ENCODE results near the gene TSPAN9.

Gene TSPAN9, protein sequence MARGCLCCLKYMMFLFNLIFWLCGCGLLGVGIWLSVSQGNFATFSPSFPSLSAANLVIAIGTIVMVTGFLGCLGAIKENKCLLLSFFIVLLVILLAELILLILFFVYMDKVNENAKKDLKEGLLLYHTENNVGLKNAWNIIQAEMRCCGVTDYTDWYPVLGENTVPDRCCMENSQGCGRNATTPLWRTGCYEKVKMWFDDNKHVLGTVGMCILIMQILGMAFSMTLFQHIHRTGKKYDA

DNA sequence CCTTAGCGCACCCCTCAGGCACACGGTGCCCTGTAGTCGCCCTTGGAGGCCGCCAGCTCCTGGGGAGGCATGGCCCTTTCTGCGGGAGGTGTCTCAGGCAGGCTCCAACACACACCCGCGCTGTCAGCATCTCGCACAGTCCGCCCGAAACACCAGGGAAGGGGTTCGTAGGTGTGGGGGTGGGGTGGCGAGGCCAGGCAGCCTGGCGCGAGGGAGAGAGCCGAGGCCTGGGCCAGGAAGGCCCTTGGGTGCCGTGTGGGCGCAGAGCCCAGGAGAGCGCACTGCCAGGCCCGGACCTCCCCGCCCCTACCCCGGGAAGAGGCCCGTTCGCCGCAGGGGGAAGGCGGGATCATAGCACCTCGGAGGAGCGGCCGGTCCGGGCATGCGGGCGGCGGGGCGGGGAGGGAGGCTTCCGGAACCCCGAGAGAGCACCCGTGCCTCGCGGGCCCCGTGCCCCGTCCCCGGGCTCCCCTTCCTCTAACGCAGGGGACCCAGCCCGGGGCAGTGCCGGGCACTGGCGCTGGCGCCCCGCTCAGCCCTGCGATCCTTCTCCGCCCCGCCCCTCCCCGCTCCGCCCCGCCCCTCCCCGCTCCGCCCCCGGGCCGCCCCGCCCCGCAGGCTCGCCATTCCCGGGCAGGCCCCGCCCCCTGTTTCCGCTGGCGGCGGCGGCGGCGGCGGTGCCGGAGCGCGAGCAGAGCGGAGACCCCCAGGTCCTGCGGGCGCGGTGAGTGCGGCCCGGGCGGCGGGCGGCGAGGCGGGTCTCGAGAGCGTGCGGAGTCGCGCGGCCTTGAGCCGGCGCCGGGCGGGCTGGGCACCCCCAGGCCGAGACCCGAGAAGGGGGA lies at the start of gene TSPAN9:
TSPAN9 (plus strand) TSS at position 650 of the 842 bp plus-strand sequence. CDS start 123,815 bp downstream, outside the sequence.
- peak; percentile 85 for DNase-seq

DNA sequence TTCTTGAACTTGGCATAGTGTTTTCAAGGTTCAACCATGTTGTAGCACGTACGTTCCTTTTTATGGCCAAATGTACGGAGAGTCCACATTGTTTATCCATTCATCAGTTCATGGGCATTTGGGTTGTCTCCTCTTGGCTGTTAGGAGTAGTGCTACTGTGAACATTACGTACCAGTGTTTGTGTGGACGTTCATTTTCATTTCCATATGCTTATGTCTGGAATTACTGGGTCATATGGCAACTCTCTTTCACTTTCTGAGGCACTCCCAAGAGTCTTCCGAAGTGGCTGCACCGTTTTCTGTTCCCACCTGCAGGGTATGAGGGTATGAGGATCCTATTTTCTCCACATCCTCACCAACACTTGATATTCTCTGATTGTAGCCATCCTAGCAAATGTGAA lies 49.1 kb upstream of the TSPAN9 start:
- no peak for DNase-seq

DNA sequence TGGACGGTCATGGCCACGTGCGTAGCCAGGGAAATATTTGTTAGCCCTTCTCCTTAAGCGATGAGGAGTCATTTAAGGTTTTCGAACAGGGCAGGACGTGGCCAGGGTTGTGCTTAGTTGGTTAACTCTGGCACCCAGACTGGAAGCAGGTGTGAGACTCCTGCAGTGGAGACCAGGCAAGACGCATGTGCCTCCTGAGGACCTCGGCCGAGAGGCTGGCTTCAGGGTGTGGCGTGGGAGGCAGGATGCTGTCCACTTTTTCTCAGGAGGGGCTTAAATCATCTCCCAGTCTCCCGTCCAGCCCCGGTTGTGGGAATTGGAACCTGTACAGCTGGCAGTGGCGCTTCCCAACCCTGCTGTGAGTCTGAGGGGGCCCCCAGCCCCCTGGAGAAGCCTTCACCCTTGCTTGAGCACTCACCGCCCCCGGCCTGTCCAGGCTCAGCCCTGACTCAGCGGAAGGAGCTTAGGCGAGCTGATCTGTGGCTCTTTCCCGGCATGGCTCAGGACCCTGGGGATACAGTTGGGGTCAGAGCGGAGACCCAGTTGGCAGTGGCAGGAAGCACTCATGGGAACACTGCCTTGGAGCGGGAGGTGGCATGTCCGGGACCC lies 46.3 kb upstream of the TSPAN9 start:
- no peak for DNase-seq

DNA sequence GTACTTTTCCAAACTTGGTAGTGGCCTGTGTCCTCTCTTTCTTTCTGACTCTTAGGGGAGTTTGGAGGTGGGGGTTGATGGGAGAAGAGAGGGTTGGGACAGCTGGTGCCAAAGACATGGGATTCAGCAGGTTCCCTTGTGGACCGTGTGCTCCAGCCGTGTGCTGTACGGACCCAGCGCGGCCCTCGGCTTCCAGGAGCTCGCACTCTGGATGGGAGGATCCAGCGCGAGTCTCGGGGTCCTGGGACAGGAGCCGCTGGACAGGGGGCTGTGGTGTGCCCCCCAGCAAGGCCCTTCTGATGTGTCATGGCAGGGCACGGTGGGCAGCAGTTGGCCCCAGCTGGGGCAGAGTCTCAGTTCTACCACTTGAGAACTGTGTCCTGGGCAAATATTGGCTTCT lies 45.0 kb upstream of the TSPAN9 start:
- no peak for DNase-seq

DNA sequence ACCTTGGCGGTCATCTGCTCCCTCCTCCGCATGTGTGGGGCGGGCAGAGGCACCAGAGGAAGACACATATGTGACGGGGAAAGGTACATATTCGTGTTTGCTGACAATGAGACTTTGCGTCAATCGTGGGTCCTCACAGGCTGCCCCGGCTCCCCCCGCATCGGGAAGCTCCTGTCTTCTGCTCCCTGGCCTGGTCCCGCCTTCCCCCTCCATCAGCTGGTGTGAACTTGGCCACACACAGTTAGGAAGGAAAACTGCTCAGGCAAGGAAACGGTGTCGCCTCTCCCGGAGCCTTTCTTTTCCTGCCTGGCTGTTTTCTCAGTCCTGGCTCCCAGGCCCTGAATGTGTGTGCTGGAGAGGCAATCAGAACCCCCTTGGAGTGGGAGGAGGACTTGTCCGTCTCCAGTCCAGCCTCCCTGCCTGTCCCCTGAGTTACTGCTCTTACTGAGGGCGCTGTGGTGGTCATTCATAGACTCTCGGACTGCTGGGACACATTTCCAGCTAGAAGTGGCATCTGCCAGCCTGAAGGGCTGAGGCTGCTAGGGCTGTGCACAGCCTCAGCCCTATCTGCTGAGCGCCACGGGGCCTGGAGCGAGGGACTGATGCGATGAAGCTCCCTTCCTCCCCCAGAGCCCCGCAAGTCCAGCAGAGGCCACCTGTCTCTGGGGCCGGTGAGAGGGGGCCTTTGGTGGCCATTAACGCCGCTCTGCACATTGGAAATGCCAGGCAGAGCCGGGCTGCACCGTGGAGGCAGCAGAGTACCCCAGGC lies 44.2 kb upstream of the TSPAN9 start:
- no peak for DNase-seq

DNA sequence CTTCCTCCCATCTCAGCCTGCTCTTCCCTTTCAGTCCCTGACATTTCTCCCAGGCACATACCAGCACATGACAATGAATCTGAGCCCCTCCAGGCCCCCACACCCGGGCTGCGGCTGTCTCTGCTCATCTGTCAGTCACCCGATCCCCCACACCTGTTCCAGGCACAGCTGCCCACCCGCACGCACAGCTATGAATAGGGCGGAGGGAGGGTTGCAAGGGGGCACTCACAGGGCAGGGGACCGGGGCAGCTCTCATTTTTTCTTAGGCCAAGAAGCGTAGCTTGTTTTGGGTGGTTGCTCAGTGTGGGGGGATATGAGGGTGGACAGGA lies 43.7 kb upstream of the TSPAN9 start:
- DNase-seq: no peak

DNA sequence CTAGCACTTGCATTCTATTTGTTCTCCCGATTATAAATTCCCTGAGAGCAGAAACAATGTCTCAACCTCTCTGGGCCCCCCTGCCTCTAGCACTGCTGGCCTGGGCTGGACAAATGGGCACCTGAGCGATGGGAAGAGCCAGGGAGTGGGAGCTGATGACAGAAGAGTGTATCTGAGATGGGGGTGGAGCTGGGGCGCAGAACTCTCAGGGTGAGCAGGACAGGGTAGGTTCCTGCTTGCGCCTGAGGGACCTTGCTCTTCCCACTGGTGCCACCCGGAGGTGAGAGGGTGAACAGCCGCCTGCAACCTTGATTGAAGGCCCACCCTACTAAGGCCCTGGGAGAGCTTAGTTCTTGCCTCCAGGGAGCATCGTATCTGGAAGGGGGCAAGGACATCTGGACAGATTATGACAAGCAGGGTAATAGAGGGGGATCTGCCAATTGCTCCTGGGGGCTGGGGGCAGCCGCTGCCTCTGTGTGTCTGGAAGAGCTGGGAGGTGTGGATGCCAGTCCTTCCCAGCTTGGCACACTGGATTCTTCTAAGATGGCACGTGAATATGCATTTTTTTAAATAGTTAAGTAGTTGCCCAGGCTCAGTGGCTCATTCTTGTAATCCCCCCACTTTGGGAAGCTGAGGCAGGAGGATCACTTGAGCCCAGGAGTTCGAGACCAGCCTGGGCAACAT lies 43.0 kb upstream of the TSPAN9 start:
- peak; percentile 24 for DNase-seq

DNA sequence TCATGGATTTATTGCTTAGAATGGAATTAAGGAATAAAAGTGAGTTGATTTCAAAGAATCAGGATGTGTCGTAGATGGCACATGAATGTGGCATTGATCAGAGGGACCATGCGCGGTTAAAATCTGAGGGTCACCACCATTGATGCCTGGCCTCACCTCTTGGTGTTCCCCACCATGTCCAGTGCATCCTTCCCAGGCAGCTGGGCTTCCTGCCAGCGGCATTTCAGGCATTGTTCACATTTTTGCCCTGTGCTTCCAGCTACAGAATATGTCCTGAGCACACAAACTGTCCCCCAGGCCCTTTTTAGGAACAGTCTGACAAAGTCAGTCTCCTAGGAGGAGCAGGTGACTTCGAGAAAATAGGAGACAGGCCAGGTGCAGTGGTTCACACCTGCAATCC lies 42.0 kb upstream of the TSPAN9 start:
- no peak for DNase-seq

DNA sequence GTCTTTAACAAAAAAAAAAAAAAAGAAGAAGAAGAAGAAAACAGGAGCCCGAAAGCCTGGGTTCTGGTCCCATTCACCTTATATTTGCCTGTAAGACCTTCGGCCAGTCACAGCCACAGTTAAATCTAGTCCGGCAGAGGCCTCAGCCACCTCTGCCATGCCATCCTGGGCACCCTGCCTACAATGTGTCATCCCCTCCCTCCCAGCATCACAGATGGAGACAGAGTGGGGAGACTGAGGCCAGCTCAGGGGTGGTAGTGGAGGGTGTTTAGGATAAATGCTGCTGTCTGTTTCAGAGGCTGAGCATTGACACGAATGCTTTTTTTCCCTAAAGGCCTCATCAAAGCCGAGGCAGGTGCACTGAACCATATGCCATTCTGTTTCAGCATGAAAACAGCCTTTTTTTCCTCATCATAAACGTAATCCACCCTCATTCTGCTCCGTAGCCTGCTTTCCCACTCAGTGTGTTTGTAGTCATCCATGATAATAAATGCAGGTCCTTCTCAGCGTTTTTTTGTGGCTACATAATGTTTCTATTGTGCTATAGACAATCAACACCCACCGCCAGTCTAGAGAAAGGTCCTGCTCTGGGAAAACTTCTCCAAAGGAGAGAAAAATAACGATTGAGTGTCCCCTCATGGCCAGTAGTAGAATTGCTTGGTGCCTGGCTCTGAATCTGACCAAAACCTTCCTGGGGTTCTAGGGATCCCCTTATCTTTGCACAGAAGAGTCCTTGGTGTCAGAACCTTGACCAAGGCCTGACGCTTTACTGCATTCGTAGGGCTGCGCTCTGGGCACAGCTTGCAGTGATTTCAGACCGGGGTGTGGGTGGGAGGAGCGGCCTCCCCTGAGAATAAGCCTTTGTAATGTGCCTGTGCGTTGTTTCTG lies 41.1 kb upstream of the TSPAN9 start:
- DNase-seq: no peak

DNA sequence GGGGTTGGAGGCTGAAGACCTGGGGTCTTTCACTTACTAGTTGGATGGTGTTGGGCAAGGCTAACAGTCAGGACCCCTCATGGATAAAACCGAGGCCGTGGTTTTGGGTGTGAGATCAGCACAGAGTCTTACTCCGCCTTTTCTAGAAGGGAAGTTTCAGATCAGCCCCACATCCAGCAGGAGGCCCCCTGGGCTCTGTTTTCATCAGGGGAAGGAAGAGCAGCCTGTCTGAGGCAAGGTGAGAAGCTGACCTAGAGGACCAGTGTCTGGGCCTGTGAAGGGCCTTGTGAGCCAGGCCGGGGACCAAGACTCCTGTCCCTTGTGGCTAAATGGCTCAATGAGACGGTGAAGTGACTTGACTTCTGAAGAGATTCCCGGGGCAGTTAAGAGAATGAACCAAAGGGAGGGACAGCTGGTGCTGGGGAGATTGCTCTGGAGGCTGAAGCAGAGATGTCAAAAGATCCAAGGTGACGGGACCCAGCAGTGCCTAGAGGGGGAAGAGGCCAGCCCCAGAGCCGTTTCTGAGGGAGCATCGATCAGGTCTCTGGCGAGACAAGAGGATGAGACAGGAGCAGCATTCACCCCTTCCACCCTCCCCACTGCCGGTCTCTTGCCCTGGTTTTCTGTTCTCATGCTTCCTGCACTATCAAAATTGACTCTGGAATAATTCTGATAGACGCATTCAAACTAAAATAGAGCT lies 40.1 kb upstream of the TSPAN9 start:
- no peak for DNase-seq

DNA sequence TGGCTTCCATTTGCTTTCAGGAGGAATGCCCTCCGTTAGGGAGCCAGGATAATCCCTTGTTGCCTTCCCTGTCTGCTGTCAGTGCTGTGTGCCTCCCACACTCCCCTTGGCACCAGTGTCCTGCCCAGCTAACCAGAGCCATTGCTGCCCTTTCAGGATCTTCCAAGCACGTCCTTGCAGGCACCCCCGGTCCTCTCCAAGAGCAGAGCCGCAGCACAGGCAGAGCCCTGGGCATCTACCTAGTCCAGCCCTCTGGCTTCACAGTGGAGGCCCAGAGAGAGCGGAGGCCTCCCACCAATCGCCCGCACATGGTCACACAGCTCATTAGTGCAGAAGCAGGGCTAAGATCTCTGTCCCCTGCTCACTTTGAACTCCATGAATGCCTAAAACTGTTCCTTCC lies 39.0 kb upstream of the TSPAN9 start:
- no peak for DNase-seq

DNA sequence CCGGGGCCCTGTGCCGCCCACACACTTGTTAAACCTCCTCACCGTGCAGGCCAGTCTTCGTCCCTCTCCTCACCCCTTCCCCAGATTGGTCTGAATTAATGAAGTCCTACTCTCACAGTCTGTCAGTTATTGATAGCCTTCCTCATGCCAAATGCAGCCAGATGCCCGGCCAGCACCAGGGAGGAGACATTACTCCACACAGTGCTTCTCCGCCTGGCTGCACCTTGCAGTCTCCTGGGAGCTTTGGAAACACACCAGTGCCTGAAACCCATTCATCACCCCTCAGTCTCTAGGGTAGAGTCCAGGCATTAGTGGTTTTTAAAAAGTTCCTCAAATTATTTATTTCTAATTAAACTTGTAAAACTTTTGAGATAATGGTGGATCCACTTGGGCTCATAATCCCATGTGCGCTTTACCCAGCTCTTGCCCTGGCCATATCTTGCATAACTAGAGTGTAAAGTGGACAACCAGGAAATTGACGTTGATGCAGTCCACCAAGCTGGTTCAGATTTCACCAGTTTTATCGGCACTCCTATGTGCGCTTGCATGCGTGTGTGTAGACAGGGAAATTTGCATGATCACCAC lies 38.2 kb upstream of the TSPAN9 start:
- DNase-seq: no peak

DNA sequence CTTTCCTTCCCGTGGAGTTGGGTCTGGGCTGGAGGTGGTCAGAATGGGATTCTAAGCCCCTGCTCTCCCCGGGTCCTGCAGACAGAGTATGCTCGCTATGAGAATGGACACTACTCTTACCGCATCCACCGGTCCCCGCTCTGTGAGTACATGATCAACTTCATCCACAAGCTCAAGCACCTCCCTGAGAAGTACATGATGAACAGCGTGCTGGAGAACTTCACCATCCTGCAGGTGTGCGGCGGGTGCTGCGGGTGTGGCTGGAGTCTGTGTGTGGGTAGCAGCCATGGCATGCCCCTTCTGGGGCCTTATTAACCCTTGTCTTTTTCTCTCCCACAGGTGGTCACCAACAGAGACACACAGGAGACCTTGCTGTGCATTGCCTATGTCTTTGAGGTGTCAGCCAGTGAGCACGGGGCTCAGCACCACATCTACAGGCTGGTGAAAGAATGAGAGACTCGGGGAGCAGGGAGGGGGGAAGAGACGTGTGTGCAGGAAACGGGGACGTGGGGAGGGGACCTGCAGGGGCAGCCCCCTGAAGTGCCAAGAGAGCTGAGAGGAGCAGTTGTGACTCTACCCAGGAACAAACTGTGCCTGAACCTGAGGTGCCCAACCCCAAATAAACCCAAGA lies 37.0 kb upstream of the TSPAN9 start:
- DNase-seq: no peak

DNA sequence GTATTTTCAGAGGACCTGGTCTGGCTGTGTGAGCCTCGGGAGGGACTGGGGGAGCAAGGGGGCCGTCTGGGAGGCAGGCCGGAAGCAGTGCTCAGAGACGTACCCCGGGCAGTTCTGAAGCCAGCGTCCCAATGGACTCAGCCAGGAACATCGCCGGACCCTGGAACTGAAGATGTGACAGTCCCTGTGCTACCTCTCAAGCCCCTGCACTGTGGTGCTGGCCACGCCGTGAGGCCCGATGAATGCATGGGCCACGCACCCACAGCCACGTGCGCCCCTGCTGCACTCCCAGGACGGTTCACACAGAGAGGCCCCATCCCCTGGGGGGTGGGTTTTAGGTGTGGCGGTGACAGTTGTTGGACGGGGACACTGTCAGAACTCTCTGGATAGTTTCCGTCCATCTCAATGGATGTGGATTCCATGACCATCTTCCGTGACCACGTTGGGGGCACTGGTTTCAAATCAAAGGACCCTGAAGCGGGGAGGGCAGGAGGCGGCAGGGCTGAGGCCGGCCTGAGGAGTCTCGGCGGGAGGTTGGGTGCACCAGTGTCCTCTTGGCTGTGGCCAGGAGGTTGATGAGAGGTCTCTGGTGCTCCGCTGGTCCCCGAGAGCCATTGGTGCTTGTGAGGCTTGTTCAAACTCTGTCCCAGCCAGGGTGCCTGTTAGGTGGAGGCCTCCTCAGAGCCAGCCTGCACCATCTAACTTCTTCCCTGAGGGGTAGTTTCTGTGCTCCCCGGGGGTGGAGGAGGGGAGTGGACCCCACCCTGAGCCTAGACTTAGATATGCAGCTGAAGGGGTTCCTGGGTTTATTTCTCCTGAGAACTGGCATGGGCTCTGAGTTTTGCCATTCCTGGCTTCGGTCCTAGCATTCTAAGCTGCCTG lies 36.3 kb upstream of the TSPAN9 start:
- DNase-seq: no peak

DNA sequence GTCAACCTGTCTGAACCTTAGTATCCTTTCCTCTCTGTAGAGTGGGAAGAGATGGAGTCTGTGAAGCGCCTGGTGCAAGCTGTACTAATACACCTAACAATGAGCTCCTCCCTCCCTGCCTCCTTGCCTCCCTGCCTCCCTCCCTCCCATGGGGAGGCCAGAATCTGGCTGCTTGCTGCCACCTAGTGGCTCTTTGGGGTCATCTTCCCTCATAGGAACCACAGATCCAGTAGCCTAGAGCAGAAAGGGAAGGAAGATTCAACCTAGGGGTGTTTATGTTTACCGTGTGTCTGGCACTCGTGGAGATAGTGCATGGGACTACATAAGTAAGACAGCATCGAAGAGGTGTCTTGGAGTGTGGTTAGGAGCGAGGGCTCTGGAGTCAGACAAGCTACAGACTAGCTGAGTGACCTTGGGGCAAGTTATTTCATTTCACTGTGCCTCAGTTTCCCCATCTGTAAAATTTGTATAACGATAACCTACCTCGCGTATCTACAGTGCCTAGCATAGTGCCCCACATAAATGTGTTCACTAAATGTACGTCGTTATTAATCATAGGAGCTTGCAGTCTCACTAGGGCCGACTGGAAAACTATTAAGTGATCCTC lies 35.5 kb upstream of the TSPAN9 start:
- peak; percentile 52 for DNase-seq

DNA sequence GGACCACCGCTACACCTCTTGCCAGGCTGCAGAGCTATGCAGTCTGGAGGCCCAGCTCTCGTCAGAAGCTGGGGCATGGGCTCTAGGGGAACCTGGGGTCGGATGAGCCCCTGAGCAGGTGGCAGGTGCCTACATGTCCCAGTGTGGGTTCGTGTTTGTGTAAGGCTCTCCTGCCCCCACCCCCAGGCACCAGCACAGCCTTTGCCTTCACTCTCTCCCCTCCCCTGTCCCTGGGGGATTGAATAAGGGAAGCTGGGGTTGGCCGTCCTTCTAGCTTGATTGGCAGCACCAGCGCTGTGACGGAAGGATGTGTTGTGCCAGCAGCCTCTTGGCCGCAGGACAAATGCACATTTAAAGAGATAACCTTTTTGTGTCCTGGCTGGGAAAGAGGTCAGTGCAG lies 34.8 kb upstream of the TSPAN9 start:
- no peak for DNase-seq

DNA sequence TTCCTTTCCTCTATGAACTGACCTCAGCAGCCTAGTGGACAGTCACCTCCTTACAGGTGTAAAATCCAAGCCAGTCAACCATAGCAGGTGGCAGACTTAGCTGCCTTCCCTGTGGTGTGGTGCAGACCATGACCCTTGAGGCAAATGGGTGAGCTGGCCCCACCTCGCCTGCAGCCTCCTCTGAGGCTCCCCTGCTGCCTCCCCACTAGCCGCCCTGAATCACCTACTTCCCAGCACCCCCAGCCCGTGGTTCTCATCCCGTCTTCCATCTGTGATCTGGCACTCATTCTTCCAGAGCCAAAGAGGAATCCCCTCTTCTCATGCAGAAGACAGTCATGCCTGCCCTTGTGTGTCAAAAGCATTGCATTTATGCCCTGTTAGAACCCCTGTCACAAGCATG lies 34.4 kb upstream of the TSPAN9 start:
- DNase-seq: no peak

DNA sequence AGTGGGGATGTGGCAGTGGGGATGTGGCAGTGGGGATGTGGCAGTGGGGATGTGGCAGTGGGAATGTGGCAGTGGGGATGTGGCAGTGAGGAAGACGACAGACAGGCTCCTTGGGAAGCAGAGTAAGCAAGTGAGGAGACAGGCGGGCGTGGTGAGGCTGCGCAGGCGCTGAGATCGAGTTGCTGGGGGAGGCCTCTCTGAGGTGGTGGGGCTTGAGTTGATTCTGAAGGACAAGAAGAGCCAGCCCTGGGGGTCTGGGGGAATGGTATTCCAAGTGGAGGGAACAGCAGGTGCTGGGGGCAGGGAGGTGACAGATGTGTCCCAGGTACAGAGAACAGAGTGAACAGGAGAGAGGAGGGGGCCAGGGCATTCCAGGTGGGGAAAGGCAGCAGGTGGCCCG lies 33.8 kb upstream of the TSPAN9 start:
- no peak for DNase-seq

DNA sequence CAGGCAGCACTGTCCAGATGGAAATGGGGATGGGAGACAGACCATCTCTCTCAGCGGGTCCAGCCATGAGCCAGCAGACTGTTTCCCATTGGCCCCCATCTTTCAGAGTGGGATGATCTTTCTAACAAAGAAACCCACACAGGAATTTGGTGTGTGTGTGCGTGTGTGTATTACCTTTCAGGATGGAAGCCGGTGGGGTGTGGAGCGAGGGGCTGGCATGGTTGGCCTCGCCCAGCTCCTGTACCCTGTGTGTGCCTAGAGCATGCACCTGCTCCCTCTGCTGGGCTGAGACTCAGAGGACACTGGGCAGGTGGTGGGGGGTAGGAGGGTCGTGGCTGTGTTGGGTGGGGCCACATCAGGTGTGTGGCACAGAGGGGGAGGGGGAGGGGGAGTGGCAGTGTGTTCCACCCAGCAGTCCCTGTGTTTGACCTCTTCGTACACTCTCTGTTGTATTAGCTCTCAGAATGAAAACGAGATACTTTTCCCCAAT lies 33.0 kb upstream of the TSPAN9 start:
- DNase-seq: no peak

Measured in CD4-positive, alpha-beta T cell treated with Interleukin-17A for 4 hours (primary cell).